NCI-H187 (cell line): Measurements from ENCODE around the gene MRPS10.

ENCODE experiments used
- DNase-seq, 2 experiments: peaks; one replicate each; lab custom pipeline; 2025; lab: John Stamatoyannopoulos, UW

MRPS10 gene

GRCh38 chr6:42217519-42218367, at the start of gene MRPS10:
Gene MRPS10 (minus strand): TSS chr6:42217861. CDS start chr6:42217849, 12 bp downstream.
- peak; percentile 63 to 84 for DNase-seq

GRCh38 chr6:42266538-42266937, 48.9 kb upstream of the MRPS10 start:
- DNase-seq: no peak

GRCh38 chr6:42264852-42265390, 47.3 kb upstream of the MRPS10 start:
- DNase-seq: no peak

GRCh38 chr6:42264162-42264851, 46.6 kb upstream of the MRPS10 start:
- DNase-seq: no peak

GRCh38 chr6:42263165-42263728, 45.6 kb upstream of the MRPS10 start:
- DNase-seq: no peak

GRCh38 chr6:42260972-42261371, 43.3 kb upstream of the MRPS10 start:
- DNase-seq: no peak

- no peak for DNase-seq
Observed at GRCh38 chr6:42260396-42260888, 42.8 kb upstream of the MRPS10 start.

- no peak for DNase-seq
Observed at GRCh38 chr6:42259841-42260395, 42.3 kb upstream of the MRPS10 start.

GRCh38 chr6:42259286-42259685, 41.6 kb upstream of the MRPS10 start:
- no peak for DNase-seq

GRCh38 chr6:42257614-42258013, 40.0 kb upstream of the MRPS10 start:
- no peak for DNase-seq

- no peak for DNase-seq
Observed at GRCh38 chr6:42257063-42257462, 39.4 kb upstream of the MRPS10 start.

- no peak for DNase-seq
Observed at GRCh38 chr6:42255050-42255449, 37.4 kb upstream of the MRPS10 start.

GRCh38 chr6:42254505-42254904, 36.8 kb upstream of the MRPS10 start:
- no peak for DNase-seq

- no peak for DNase-seq
Observed at GRCh38 chr6:42251911-42252637, 34.4 kb upstream of the MRPS10 start.

GRCh38 chr6:42251500-42251899, 33.8 kb upstream of the MRPS10 start:
- no peak for DNase-seq

- DNase-seq: no peak
Observed at GRCh38 chr6:42250274-42250931, 32.7 kb upstream of the MRPS10 start.

- DNase-seq: no peak
Observed at GRCh38 chr6:42249279-42249678, 31.6 kb upstream of the MRPS10 start.

- DNase-seq: no peak
Observed at GRCh38 chr6:42243046-42243445, 25.4 kb upstream of the MRPS10 start.

- no peak for DNase-seq
Observed at GRCh38 chr6:42241915-42242314, 24.3 kb upstream of the MRPS10 start.

- DNase-seq: no peak
Observed at GRCh38 chr6:42239736-42240375, 22.2 kb upstream of the MRPS10 start.
